HG02588 (cell line): ENCODE measurements around the gene SLC6A11.
A peak's percentile ranks its signal among the peaks of the same experiment; 100 is the strongest.

Source experiments
- ATAC-seq: cut with Tn5 transposase; IDR thresholded peaks from one replicate; pipeline ENCODE4 v1.9.1; 2021; ENCODE audit warnings: mild to moderate bottlenecking, moderate library complexity; ENCODE audit not compliant: unreplicated experiment

The SLC6A11 gene

GRCh38 chr3:10837849-10838248 lies 21.8 kb downstream of the SLC6A11 start:
- ATAC-seq = no peak

- no peak for ATAC-seq
These were observed 23.1 kb downstream of the SLC6A11 start for GRCh38 chr3:10839167-10839566.

GRCh38 chr3:10841100-10841499 lies 25.1 kb downstream of the SLC6A11 start:
- no peak for ATAC-seq

- ATAC-seq = no peak
These were observed 27.4 kb downstream of the SLC6A11 start for GRCh38 chr3:10843378-10843777.

GRCh38 chr3:10845001-10845761 lies 29.2 kb downstream of the SLC6A11 start:
- no peak for ATAC-seq

- no peak for ATAC-seq
These were observed 30.0 kb downstream of the SLC6A11 start for GRCh38 chr3:10845839-10846656.

GRCh38 chr3:10846657-10846975 lies 30.6 kb downstream of the SLC6A11 start:
- ATAC-seq = no peak

GRCh38 chr3:10848261-10848660 lies 32.2 kb downstream of the SLC6A11 start:
- ATAC-seq = peak; percentile 49

GRCh38 chr3:10852066-10852808 lies 36.2 kb downstream of the SLC6A11 start:
- no peak for ATAC-seq

GRCh38 chr3:10855083-10855870 lies 39.2 kb downstream of the SLC6A11 start:
- ATAC-seq = no peak

- no peak for ATAC-seq
These were observed 40.0 kb downstream of the SLC6A11 start for GRCh38 chr3:10855871-10856662.

- no peak for ATAC-seq
These were observed 41.2 kb downstream of the SLC6A11 start for GRCh38 chr3:10857235-10857634.

GRCh38 chr3:10858091-10858490 lies 42.1 kb downstream of the SLC6A11 start:
- no peak for ATAC-seq

- ATAC-seq = no peak
These were observed 51.4 kb downstream of the SLC6A11 start for GRCh38 chr3:10867384-10867783.

GRCh38 chr3:10869460-10869859 lies 53.4 kb downstream of the SLC6A11 start:
- ATAC-seq = no peak

GRCh38 chr3:10870296-10870695 lies 54.3 kb downstream of the SLC6A11 start:
- ATAC-seq = no peak

- ATAC-seq = no peak
These were observed 57.4 kb downstream of the SLC6A11 start for GRCh38 chr3:10873415-10873814.

GRCh38 chr3:10875914-10876313 lies 59.9 kb downstream of the SLC6A11 start:
- no peak for ATAC-seq

GRCh38 chr3:10876661-10877060 lies 60.6 kb downstream of the SLC6A11 start:
- no peak for ATAC-seq

- no peak for ATAC-seq
These were observed 66.8 kb downstream of the SLC6A11 start for GRCh38 chr3:10882851-10883250.
